SK-N-SH treated with all-trans-retinoic acid at 6 μM for 48 hours (cell line): ENCODE results near the gene GUCD1.

Source experiments
- ATAC-seq: fragments of 200-7000 bp; cut with Tn5 transposase; 3 replicates; pipeline ENCODE4 v1.9.1; 2020; ENCODE audit warnings: mild to moderate bottlenecking, moderate library complexity
- ARNTL ChIP-seq: fragments of 450-650 bp; formaldehyde crosslinking; IDR thresholded peaks from 2 replicates; pipeline ENCODE4 v1.5.0; 2020; ENCODE audit warnings: low read depth, mild to moderate bottlenecking, moderate library complexity, borderline replicate concordance
- BACH2 ChIP-seq: fragments of 250-450 bp; sonication (Bioruptor Pico); IDR thresholded peaks from 2 replicates; pipeline ENCODE4 v1.9.0; 2021; ENCODE audit warnings: mild to moderate bottlenecking, borderline replicate concordance
- ESRRG ChIP-seq: fragments of 250-450 bp; sonication (Bioruptor Pico); IDR thresholded peaks from 2 replicates; pipeline ENCODE4 v1.6.1; 2021; ENCODE audit warnings: mild to moderate bottlenecking
- ISL1 ChIP-seq: fragments of 250-450 bp; sonication (Bioruptor Pico); IDR thresholded peaks from 2 replicates; pipeline ENCODE4 v2.1.2; 2022; ENCODE audit warnings: mild to moderate bottlenecking, moderate library complexity
- OSR1 ChIP-seq: fragments of 250-450 bp; sonication (Bioruptor Pico); IDR thresholded peaks from 2 replicates; pipeline ENCODE4 v1.8.0; 2022; ENCODE audit warnings: moderate library complexity, mild to moderate bottlenecking, inconsistent platforms
- PPARA ChIP-seq: fragments of 250-450 bp; sonication (Bioruptor Pico); IDR thresholded peaks from 2 replicates; pipeline ENCODE4 v1.5.0; 2020; ENCODE audit warnings: mild to moderate bottlenecking, borderline replicate concordance
- RARB ChIP-seq: fragments of 250-450 bp; sonication (Bioruptor Pico); IDR thresholded peaks from 2 replicates; pipeline ENCODE4 v1.8.0; 2021; ENCODE audit warnings: mild to moderate bottlenecking, moderate library complexity
- SNAI2 ChIP-seq: fragments of 250-450 bp; sonication (Bioruptor Pico); IDR thresholded peaks from 2 replicates; pipeline ENCODE4 v1.5.0; 2020; ENCODE audit warnings: mild to moderate bottlenecking, moderate library complexity
- TCF4 ChIP-seq: fragments of 250-450 bp; sonication (Bioruptor Pico); IDR thresholded peaks from 2 replicates; pipeline ENCODE4 v1.8.0; 2021; ENCODE audit warnings: mild to moderate bottlenecking, moderate library complexity, borderline replicate concordance
- TOX ChIP-seq: fragments of 250-450 bp; sonication (Bioruptor Pico); IDR thresholded peaks from 2 replicates; pipeline ENCODE4 v1.8.0; 2021; ENCODE audit warnings: mild to moderate bottlenecking, moderate library complexity, borderline replicate concordance
- ZC3H10 ChIP-seq: fragments of 250-450 bp; sonication (Bioruptor Pico); IDR thresholded peaks from 2 replicates; pipeline ENCODE4 v1.5.1; 2021; ENCODE audit warnings: mild to moderate bottlenecking, moderate library complexity
- ZFP3 ChIP-seq: fragments of 250-450 bp; sonication (Bioruptor Pico); IDR thresholded peaks from 2 replicates; pipeline ENCODE4 v1.5.0; 2020; ENCODE audit warnings: mild to moderate bottlenecking, moderate library complexity
- ZNF565 ChIP-seq: fragments of 450-650 bp; formaldehyde crosslinking; conservative IDR thresholded peaks from 2 replicates; pipeline ENCODE4 v1.5.0; 2020; ENCODE audit warnings: low read depth, mild to moderate bottlenecking, moderate library complexity
- ZNF70 ChIP-seq: fragments of 450-650 bp; formaldehyde crosslinking; IDR thresholded peaks from 2 replicates; pipeline ENCODE4 v1.5.0; 2020; ENCODE audit warnings: mild to moderate bottlenecking, moderate library complexity
- TF ChIP-seq, protein P1 (sequence below): fragments of 250-450 bp; sonication (Bioruptor Pico); IDR thresholded peaks from 2 replicates; pipeline ENCODE4 v1.5.0; 2020; ENCODE audit warnings: mild to moderate bottlenecking, moderate library complexity
- TF ChIP-seq, protein P2 (sequence below): fragments of 250-450 bp; sonication (Bioruptor Pico); IDR thresholded peaks from 2 replicates; pipeline ENCODE4 v1.5.1; 2020; ENCODE audit warnings: low read depth, mild to moderate bottlenecking, moderate library complexity
- TF ChIP-seq, protein P3 (sequence below): fragments of 250-450 bp; sonication (Bioruptor Pico); IDR thresholded peaks from 2 replicates; pipeline ENCODE4 v1.5.1; 2021; ENCODE audit warnings: mild to moderate bottlenecking, moderate library complexity

GUCD1 gene

DNA sequence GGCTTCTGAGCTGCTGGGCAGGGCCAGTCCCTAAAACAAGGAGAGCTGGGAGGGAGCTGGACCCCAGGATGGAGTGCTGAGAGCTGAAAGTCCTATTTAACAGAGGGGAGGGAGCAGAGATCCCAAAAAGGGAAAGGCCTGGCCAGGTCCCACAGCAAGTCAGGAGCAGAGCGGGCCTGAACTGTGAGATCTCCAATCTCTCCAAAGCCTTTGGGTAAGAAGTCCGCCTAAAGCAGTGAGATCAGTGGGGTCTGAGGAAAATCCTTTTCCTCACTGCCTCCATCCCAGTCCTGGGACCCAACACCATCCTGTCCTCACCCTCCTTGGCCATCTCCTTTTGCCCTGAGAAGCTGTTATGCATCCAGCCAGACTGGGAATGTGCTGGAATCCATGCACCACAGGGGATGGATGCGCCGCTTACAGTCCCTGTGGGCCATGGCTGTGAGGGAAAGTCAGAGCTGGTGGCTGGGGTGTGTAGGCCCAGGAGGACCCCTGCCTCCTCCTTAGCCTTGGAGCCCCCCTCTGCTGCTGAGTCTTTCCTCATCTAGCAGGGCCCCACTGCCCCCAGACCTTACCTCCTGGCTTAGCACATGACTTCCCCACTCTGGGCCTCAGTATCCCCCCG lies 29.3 kb upstream of the GUCD1 start:
- no peak for TF ChIP-seq ZNF565 (CRISPR knock-in tag)
- no peak for TF ChIP-seq OSR1 (CRISPR knock-in tag)
- TF ChIP-seq SNAI2 (CRISPR knock-in tag), result no peak
- TF ChIP-seq TCF4 (CRISPR knock-in tag), result no peak
- TF ChIP-seq, protein P1, sequence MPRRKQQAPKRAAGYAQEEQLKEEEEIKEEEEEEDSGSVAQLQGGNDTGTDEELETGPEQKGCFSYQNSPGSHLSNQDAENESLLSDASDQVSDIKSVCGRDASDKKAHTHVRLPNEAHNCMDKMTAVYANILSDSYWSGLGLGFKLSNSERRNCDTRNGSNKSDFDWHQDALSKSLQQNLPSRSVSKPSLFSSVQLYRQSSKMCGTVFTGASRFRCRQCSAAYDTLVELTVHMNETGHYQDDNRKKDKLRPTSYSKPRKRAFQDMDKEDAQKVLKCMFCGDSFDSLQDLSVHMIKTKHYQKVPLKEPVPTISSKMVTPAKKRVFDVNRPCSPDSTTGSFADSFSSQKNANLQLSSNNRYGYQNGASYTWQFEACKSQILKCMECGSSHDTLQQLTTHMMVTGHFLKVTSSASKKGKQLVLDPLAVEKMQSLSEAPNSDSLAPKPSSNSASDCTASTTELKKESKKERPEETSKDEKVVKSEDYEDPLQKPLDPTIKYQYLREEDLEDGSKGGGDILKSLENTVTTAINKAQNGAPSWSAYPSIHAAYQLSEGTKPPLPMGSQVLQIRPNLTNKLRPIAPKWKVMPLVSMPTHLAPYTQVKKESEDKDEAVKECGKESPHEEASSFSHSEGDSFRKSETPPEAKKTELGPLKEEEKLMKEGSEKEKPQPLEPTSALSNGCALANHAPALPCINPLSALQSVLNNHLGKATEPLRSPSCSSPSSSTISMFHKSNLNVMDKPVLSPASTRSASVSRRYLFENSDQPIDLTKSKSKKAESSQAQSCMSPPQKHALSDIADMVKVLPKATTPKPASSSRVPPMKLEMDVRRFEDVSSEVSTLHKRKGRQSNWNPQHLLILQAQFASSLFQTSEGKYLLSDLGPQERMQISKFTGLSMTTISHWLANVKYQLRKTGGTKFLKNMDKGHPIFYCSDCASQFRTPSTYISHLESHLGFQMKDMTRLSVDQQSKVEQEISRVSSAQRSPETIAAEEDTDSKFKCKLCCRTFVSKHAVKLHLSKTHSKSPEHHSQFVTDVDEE (CRISPR knock-in tag), result no peak
- TF ChIP-seq ZFP3 (CRISPR knock-in tag), result no peak
- no peak for TF ChIP-seq ARNTL (CRISPR knock-in tag)
- TF ChIP-seq, protein P2, sequence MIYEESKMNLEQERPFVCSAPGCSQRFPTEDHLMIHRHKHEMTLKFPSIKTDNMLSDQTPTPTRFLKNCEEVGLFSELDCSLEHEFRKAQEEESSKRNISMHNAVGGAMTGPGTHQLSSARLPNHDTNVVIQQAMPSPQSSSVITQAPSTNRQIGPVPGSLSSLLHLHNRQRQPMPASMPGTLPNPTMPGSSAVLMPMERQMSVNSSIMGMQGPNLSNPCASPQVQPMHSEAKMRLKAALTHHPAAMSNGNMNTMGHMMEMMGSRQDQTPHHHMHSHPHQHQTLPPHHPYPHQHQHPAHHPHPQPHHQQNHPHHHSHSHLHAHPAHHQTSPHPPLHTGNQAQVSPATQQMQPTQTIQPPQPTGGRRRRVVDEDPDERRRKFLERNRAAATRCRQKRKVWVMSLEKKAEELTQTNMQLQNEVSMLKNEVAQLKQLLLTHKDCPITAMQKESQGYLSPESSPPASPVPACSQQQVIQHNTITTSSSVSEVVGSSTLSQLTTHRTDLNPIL (CRISPR knock-in tag), result no peak
- no peak for TF ChIP-seq ZNF70 (CRISPR knock-in tag)
- no peak for TF ChIP-seq BACH2 (CRISPR knock-in tag)
- TF ChIP-seq TOX (CRISPR knock-in tag), result no peak
- TF ChIP-seq PPARA (CRISPR knock-in tag), result no peak
- TF ChIP-seq ESRRG (CRISPR knock-in tag), result no peak
- ATAC-seq, result no peak; the same call in 1 of the 3 replicates

DNA sequence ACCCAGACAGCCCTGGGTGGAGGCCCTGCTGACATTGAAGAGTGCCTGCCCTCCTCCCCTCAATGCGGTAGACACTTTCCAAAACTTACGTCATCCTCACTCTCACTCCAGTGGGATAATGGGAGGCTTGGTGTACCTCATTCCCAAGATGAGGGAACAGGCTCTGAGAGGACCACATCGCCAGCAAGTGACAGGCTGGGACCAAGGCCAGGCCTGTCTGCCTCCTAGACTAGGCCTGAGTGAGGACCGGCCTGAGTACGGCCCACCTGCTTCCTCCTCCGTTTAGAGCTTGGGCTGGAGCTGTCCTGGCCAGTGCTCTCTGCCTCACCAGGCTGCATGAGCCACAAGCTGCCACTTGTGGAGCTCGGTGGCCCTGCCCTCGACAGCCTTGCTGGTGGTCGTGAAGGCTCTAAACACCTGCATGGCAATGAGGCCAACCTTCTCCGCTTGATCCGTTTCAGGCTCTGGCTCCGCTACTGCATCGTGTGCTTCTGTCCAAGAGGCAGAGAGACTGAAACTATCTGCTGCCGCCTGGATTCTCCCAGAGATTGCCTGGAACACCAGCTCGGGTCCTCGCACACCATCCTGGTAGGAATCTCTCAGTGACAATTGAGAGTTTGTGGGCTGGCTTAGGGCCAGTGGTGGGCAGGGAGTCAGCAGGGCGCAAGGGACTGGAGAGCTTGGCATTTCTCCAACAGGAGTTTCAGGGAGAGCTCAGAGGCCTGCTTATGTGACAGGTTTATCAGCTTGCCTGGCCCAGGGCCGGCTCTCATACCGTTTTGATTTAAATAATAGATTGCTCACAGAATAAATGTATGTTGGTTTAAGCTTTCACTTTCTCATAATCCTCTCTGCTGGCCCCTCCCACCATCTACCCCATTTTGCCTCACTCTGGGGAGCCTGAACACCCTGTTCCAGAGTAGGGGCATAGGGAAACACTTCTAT lies 28.6 kb upstream of the GUCD1 start:
- TF ChIP-seq SNAI2 (CRISPR knock-in tag) (no peak), PPARA (CRISPR knock-in tag) (no peak), ZC3H10 (CRISPR knock-in tag) (no peak)
- TF ChIP-seq, protein P2 (CRISPR knock-in tag), result no peak
- peak; percentile 63 for ATAC-seq

DNA sequence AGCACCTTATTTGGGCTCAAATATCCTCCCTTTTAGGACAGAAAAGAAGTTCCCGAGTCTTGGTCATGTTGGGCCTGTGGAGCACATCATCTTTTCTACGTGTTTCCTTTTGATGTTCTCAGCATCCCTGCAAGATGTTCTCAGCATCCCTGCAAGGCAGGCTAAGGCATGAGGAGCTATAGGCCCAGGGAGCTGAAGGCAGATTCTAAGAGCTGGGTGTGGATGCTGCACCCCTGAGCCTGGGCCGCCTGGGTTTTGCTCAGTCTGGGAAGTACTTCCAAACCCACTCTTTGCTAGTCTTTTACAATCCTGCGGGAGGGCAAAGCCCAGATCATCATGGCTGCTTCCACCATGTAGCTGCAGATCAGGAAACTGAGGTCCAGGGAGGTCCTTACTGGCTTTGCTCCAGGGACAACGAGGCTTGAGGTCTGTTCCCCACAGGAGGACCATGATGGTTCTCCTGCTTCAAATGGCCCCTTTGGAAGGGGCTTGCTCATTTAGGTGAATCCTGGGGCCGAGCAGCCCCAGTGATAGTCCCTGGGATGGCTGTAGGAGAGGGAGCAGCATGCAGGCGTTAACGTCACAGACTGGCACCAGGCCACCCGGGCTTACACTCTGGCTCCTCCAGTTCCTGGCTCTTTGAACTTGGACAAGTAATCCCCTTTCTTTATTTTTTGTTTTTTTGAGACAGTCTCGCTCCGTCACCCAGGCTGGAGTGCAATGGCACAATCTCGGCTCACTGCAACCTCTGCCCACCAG lies 27.3 kb upstream of the GUCD1 start:
- no peak for ATAC-seq
- TF ChIP-seq, protein P1 (CRISPR knock-in tag), result no peak
- TF ChIP-seq RARB (CRISPR knock-in tag) (no peak), ISL1 (CRISPR knock-in tag) (no peak), TCF4 (CRISPR knock-in tag) (no peak), OSR1 (CRISPR knock-in tag) (no peak), BACH2 (CRISPR knock-in tag) (no peak), PPARA (CRISPR knock-in tag) (no peak), ZNF70 (CRISPR knock-in tag) (no peak), ARNTL (CRISPR knock-in tag) (no peak), ZNF565 (CRISPR knock-in tag) (no peak)
- TF ChIP-seq, protein P3, sequence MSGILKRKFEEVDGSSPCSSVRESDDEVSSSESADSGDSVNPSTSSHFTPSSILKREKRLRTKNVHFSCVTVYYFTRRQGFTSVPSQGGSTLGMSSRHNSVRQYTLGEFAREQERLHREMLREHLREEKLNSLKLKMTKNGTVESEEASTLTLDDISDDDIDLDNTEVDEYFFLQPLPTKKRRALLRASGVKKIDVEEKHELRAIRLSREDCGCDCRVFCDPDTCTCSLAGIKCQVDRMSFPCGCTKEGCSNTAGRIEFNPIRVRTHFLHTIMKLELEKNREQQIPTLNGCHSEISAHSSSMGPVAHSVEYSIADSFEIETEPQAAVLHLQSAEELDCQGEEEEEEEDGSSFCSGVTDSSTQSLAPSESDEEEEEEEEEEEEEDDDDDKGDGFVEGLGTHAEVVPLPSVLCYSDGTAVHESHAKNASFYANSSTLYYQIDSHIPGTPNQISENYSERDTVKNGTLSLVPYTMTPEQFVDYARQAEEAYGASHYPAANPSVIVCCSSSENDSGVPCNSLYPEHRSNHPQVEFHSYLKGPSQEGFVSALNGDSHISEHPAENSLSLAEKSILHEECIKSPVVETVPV (CRISPR knock-in tag), result no peak
- TF ChIP-seq, protein P2 (CRISPR knock-in tag), result no peak
